WTC11 (cell line): ENCODE data around the gene ZNF608. TPM values are rescaled to one million over a fixed set of nuclear protein-coding genes. Genes with fewer than 3 reads are reported as not detected.

ENCODE experiments used
- ATAC-seq: fragments of 200-7000 bp; cut with Tn5 transposase; 2 replicates; pipeline ENCODE4 v1.10.0; 2021; ENCODE audit warnings: mild to moderate bottlenecking, moderate library complexity
- CTCF ChIA-PET: fragments of 300-600 bp; sonication (Branson Sonifier 250); formaldehyde crosslinking; loops from one replicate; lab custom pipeline; 2021; ENCODE audit warnings: antibody characterized with exemption; lab: Charles Lee
- POLR2A ChIA-PET: fragments of 350-600 bp; sonication (Branson Sonifier 250); formaldehyde crosslinking; loops from one replicate; lab custom pipeline; 2021; ENCODE audit warnings: antibody characterized with exemption; lab: Charles Lee
- DNase-seq: peaks from one replicate; pipeline ENCODE4 v3.0.0; 2021; ENCODE audit warnings: low spot score
- H3K27ac Mint-ChIP-seq: 2 replicates; pipeline ENCODE4 v1.8.0; 2021; ENCODE audit warnings: mixed read lengths
- H3K27me3 Mint-ChIP-seq: 2 replicates; pipeline ENCODE4 v1.8.0; 2021; ENCODE audit warnings: low read depth, mild to moderate bottlenecking, moderate library complexity, mixed read lengths
- H3K36me3 Mint-ChIP-seq: 2 replicates; pipeline ENCODE4 v1.8.0; 2021; ENCODE audit warnings: mixed read lengths
- H3K4me1 Mint-ChIP-seq: 2 replicates; pipeline ENCODE4 v1.8.0; 2022; ENCODE audit warnings: mixed read lengths
- H3K4me3 Mint-ChIP-seq: 2 replicates; pipeline ENCODE4 v1.8.0; 2021; ENCODE audit warnings: mild to moderate bottlenecking, moderate library complexity, mixed read lengths
- H3K9me3 Mint-ChIP-seq: 2 replicates; pipeline ENCODE4 v1.8.0; 2021; ENCODE audit warnings: mixed read lengths
- GRHL2 ChIP-seq: fragments of 250-450 bp; sonication (Bioruptor Pico); IDR thresholded peaks from 2 replicates; pipeline ENCODE4 v1.8.0; 2022; ENCODE audit warnings: mild to moderate bottlenecking, moderate library complexity; ENCODE audit not compliant: insufficient replicate concordance, severe bottlenecking
- HMGA2 ChIP-seq: fragments of 250-450 bp; sonication (Bioruptor Pico); IDR thresholded peaks from 2 replicates; pipeline ENCODE4 v1.4.0; 2021; ENCODE audit warnings: mild to moderate bottlenecking, moderate library complexity
- KAT7 ChIP-seq: sonication (generic); formaldehyde crosslinking; IDR thresholded peaks from 2 replicates; pipeline ENCODE4 v1.8.1; 2023; ENCODE audit warnings: missing genetic modification reagents, mild to moderate bottlenecking, borderline replicate concordance
- MXD4 ChIP-seq: fragments of 250-450 bp; sonication (Bioruptor Pico); IDR thresholded peaks from 2 replicates; pipeline ENCODE4 v1.8.0; 2021; ENCODE audit warnings: mild to moderate bottlenecking, moderate library complexity, borderline replicate concordance
- NR3C1 ChIP-seq: sonication (generic); formaldehyde crosslinking; conservative IDR thresholded peaks from 2 replicates; pipeline ENCODE4 v1.8.1; 2023; ENCODE audit warnings: low read depth, mild to moderate bottlenecking, missing genetic modification reagents
- RORB ChIP-seq: fragments of 250-450 bp; sonication (Bioruptor Pico); IDR thresholded peaks from 2 replicates; pipeline ENCODE4 v1.9.0; 2021; ENCODE audit warnings: mild to moderate bottlenecking
- SOX15 ChIP-seq: fragments of 250-450 bp; sonication (Bioruptor Pico); IDR thresholded peaks from 2 replicates; pipeline ENCODE4 v1.9.0; 2021; ENCODE audit warnings: mild to moderate bottlenecking
- TCF7 ChIP-seq: sonication (generic); formaldehyde crosslinking; IDR thresholded peaks from 2 replicates; pipeline ENCODE4 v1.8.0; 2022; ENCODE audit warnings: mild to moderate bottlenecking, low read depth, missing genetic modification reagents, moderate library complexity
- TEAD1 ChIP-seq: sonication (generic); formaldehyde crosslinking; IDR thresholded peaks from 2 replicates; pipeline ENCODE4 v1.8.0; 2022; ENCODE audit warnings: mild to moderate bottlenecking, missing genetic modification reagents
- ZNF219 ChIP-seq: sonication (generic); formaldehyde crosslinking; IDR thresholded peaks from 2 replicates; pipeline ENCODE4 v1.8.0; 2023; ENCODE audit warnings: missing genetic modification reagents, mild to moderate bottlenecking, borderline replicate concordance
- ZNF232 ChIP-seq: sonication (generic); formaldehyde crosslinking; IDR thresholded peaks from 2 replicates; pipeline ENCODE4 v1.8.0; 2022; ENCODE audit warnings: mild to moderate bottlenecking, missing genetic modification reagents
- ZNF396 ChIP-seq: fragments of 250-450 bp; sonication (Bioruptor Pico); IDR thresholded peaks from 2 replicates; pipeline ENCODE4 v1.8.0; 2021; ENCODE audit warnings: mild to moderate bottlenecking, moderate library complexity, borderline replicate concordance
- total RNA-seq: library from RNA; stranded (reverse); gene quantifications from 3 replicates; pipeline ENCODE4 v1.2.3, GENCODE V29; 2021
- TF ChIP-seq, protein P1 (sequence below): fragments of 250-450 bp; sonication (Bioruptor Pico); IDR thresholded peaks from 2 replicates; pipeline ENCODE4 v1.9.0; 2021; ENCODE audit warnings: mild to moderate bottlenecking
- TF ChIP-seq, protein P2 (sequence below): sonication (generic); formaldehyde crosslinking; IDR thresholded peaks from 2 replicates; pipeline ENCODE4 v1.8.1; 2023; ENCODE audit warnings: mild to moderate bottlenecking, missing genetic modification reagents
- TF ChIP-seq, protein P3 (sequence below): fragments of 250-450 bp; sonication (Bioruptor Pico); IDR thresholded peaks from 2 replicates; pipeline ENCODE4 v2.1.2; 2022; ENCODE audit warnings: mild to moderate bottlenecking, moderate library complexity
- TF ChIP-seq, protein P4 (sequence below): fragments of 250-450 bp; sonication (Bioruptor Pico); IDR thresholded peaks from 2 replicates; pipeline ENCODE4 v1.9.0; 2021; ENCODE audit warnings: mild to moderate bottlenecking
- TF ChIP-seq, protein P5 (sequence below): sonication (generic); formaldehyde crosslinking; IDR thresholded peaks from 2 replicates; pipeline ENCODE4 v1.8.1; 2023; ENCODE audit warnings: mild to moderate bottlenecking, moderate library complexity, missing genetic modification reagents
- TF ChIP-seq, protein P6 (sequence below): sonication (generic); formaldehyde crosslinking; IDR thresholded peaks from 2 replicates; pipeline ENCODE4 v1.8.0; 2023; ENCODE audit warnings: missing genetic modification reagents
- TF ChIP-seq, protein P7 (sequence below): sonication (generic); formaldehyde crosslinking; IDR thresholded peaks from 2 replicates; pipeline ENCODE4 v1.8.1; 2023; ENCODE audit warnings: mild to moderate bottlenecking, missing genetic modification reagents, moderate library complexity
- TF ChIP-seq, protein P8 (sequence below): fragments of 250-450 bp; sonication (Bioruptor Pico); conservative IDR thresholded peaks from 2 replicates; pipeline ENCODE4 v1.9.0; 2021; ENCODE audit warnings: mild to moderate bottlenecking

The ZNF608 gene
- total RNA-seq, 1 experiment from 2014 or later = 40.6 TPM

DNA sequence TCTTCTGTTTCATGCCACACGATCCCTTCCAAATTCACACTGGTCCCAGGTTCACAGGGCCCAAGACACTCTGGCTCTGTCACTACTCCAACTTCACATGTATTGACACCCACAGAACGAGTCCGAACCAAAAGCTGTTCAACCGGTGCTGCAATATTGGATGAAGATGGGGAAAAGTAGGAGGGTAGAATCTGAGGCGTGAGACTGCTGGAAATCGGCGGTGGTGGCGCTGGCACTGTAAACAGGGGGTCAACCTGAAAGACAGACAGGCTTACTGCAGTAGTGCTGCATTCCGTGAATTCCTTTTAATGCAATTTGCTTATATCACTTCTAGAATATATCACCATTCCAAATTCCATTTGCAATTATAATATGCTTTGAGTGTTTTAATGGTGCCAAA is 45.4 kb downstream of the ZNF608 start:
- peak overlapping the region; percentile 80; the same call in 1 of the 2 replicates for H3K27ac Mint-ChIP-seq
- DNase-seq (peak; percentile 26), ATAC-seq (peak; percentile 61)
- H3K9me3 Mint-ChIP-seq = no peaks in the 10 kb centered on the region
- H3K4me1 Mint-ChIP-seq = peaks cover 96% of the 10 kb centered on the region
- H3K36me3 Mint-ChIP-seq = peaks cover 4% of the 10 kb centered on the region
- POLR2A ChIA-PET = no interaction called here
- CTCF ChIA-PET = no interaction called here
- TF ChIP-seq, protein P1, sequence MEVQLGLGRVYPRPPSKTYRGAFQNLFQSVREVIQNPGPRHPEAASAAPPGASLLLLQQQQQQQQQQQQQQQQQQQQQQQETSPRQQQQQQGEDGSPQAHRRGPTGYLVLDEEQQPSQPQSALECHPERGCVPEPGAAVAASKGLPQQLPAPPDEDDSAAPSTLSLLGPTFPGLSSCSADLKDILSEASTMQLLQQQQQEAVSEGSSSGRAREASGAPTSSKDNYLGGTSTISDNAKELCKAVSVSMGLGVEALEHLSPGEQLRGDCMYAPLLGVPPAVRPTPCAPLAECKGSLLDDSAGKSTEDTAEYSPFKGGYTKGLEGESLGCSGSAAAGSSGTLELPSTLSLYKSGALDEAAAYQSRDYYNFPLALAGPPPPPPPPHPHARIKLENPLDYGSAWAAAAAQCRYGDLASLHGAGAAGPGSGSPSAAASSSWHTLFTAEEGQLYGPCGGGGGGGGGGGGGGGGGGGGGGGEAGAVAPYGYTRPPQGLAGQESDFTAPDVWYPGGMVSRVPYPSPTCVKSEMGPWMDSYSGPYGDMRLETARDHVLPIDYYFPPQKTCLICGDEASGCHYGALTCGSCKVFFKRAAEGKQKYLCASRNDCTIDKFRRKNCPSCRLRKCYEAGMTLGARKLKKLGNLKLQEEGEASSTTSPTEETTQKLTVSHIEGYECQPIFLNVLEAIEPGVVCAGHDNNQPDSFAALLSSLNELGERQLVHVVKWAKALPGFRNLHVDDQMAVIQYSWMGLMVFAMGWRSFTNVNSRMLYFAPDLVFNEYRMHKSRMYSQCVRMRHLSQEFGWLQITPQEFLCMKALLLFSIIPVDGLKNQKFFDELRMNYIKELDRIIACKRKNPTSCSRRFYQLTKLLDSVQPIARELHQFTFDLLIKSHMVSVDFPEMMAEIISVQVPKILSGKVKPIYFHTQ (CRISPR knock-in tag) = no peak
- TF ChIP-seq, protein P2, sequence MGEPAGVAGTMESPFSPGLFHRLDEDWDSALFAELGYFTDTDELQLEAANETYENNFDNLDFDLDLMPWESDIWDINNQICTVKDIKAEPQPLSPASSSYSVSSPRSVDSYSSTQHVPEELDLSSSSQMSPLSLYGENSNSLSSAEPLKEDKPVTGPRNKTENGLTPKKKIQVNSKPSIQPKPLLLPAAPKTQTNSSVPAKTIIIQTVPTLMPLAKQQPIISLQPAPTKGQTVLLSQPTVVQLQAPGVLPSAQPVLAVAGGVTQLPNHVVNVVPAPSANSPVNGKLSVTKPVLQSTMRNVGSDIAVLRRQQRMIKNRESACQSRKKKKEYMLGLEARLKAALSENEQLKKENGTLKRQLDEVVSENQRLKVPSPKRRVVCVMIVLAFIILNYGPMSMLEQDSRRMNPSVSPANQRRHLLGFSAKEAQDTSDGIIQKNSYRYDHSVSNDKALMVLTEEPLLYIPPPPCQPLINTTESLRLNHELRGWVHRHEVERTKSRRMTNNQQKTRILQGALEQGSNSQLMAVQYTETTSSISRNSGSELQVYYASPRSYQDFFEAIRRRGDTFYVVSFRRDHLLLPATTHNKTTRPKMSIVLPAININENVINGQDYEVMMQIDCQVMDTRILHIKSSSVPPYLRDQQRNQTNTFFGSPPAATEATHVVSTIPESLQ (CRISPR knock-in tag) = no peak
- TF ChIP-seq, protein P3, sequence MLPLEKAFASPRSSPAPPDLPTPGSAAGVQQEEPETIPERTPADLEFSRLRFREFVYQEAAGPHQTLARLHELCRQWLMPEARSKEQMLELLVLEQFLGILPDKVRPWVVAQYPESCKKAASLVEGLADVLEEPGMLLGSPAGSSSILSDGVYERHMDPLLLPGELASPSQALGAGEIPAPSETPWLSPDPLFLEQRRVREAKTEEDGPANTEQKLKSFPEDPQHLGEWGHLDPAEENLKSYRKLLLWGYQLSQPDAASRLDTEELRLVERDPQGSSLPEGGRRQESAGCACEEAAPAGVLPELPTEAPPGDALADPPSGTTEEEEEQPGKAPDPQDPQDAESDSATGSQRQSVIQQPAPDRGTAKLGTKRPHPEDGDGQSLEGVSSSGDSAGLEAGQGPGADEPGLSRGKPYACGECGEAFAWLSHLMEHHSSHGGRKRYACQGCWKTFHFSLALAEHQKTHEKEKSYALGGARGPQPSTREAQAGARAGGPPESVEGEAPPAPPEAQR (CRISPR knock-in tag) = no peak
- TF ChIP-seq, protein P4, sequence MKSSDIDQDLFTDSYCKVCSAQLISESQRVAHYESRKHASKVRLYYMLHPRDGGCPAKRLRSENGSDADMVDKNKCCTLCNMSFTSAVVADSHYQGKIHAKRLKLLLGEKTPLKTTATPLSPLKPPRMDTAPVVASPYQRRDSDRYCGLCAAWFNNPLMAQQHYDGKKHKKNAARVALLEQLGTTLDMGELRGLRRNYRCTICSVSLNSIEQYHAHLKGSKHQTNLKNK (CRISPR knock-in tag) = no peak
- TF ChIP-seq RORB (CRISPR knock-in tag) (no peak), HMGA2 (CRISPR knock-in tag) (no peak), ZNF219 (CRISPR knock-in tag) (no peak), SOX15 (CRISPR knock-in tag) (no peak), ZNF396 (CRISPR knock-in tag) (no peak), ZNF232 (no peak), TEAD1 (CRISPR knock-in tag) (no peak), MXD4 (CRISPR knock-in tag) (no peak), KAT7 (CRISPR knock-in tag) (no peak), TCF7 (CRISPR knock-in tag) (no peak), NR3C1 (CRISPR knock-in tag) (no peak), GRHL2 (CRISPR knock-in tag) (no peak)
- TF ChIP-seq, protein P5, sequence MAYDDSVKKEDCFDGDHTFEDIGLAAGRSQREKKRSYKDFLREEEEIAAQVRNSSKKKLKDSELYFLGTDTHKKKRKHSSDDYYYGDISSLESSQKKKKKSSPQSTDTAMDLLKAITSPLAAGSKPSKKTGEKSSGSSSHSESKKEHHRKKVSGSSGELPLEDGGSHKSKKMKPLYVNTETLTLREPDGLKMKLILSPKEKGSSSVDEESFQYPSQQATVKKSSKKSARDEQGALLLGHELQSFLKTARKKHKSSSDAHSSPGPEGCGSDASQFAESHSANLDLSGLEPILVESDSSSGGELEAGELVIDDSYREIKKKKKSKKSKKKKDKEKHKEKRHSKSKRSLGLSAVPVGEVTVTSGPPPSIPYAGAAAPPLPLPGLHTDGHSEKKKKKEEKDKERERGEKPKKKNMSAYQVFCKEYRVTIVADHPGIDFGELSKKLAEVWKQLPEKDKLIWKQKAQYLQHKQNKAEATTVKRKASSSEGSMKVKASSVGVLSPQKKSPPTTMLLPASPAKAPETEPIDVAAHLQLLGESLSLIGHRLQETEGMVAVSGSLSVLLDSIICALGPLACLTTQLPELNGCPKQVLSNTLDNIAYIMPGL (CRISPR knock-in tag) = no peak
- TF ChIP-seq, protein P6, sequence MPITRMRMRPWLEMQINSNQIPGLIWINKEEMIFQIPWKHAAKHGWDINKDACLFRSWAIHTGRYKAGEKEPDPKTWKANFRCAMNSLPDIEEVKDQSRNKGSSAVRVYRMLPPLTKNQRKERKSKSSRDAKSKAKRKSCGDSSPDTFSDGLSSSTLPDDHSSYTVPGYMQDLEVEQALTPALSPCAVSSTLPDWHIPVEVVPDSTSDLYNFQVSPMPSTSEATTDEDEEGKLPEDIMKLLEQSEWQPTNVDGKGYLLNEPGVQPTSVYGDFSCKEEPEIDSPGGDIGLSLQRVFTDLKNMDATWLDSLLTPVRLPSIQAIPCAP = no peak
- TF ChIP-seq, protein P7, sequence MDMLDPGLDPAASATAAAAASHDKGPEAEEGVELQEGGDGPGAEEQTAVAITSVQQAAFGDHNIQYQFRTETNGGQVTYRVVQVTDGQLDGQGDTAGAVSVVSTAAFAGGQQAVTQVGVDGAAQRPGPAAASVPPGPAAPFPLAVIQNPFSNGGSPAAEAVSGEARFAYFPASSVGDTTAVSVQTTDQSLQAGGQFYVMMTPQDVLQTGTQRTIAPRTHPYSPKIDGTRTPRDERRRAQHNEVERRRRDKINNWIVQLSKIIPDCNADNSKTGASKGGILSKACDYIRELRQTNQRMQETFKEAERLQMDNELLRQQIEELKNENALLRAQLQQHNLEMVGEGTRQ (CRISPR knock-in tag) = no peak
- TF ChIP-seq, protein P8, sequence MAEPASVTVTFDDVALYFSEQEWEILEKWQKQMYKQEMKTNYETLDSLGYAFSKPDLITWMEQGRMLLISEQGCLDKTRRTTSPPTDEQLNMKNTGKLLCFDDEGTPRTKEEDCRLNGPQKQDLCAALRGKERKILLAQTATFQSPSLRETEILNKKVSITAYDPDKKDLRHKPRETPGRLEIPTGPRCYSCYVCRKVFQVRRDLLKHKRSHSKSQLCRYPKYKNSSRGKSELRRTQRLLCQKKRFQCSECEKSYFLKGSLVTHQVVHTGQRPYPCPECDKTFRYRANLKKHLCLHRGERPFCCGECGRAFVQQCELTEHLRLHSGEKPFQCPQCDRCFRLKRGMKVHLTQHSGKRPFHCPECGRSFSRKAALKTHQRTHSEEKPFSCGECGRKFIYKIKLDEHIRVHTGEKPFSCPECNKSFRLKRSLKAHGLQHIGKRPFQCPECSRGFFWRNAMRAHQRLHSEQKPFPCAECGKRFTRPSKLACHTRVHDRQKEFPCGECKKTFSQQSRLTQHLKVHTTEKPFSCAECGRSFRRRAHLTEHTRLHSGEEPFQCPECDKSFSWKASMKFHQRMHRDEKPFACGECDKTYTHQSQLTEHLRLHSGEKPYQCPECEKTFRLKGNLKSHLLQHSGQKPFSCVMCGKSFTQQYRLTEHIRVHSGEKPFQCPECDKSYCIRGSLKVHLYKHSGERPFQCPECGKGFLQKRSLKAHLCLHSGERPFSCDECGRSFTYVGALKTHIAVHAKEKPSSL (CRISPR knock-in tag) = no peak
- 0 out of 2 replicates have a peak overlapping the region, but pooled peaks have one; percentile 22 for H3K4me3 Mint-ChIP-seq
- H3K27me3 Mint-ChIP-seq = no peaks in the 10 kb centered on the region
